Endothelial cell of umbilical vein (primary cell): ENCODE data around the gene DERL3. TPM values are rescaled to one million over a fixed set of nuclear protein-coding genes. Genes with fewer than 3 reads are reported as not detected.

Source experiments
- BruUV-seq: library from RNA; stranded (reverse); fragments of 400-500 nt; replicated peaks from 2 replicates; lab custom pipeline; 2021; lab: Mats Ljungman, UMichigan
- CTCF ChIA-PET: fragments of 300-600, 350-600 bp; sonication (Branson Sonifier 250); formaldehyde crosslinking; loops from one replicate; lab custom pipeline; 2021; ENCODE audit warnings: antibody characterized with exemption, inconsistent platforms; lab: Charles Lee
- POLR2A ChIA-PET: fragments of 300-600, 350-600 bp; sonication (Branson Sonifier 250); formaldehyde crosslinking; loops from one replicate; lab custom pipeline; 2021; ENCODE audit warnings: antibody characterized with exemption, inconsistent platforms; lab: Charles Lee
- DNase-seq: peaks from one replicate; pipeline ENCODE4 v3.0.0-alpha.2; 2011; ENCODE audit warnings: low read depth, low spot score
- FAIRE-seq: peaks from 2 replicates; lab custom pipeline; 2011; peaks lifted over from hg19 to GRCh38; lab: Jason Lieb, UNC
- H2AFZ ChIP-seq: 2 replicates; pipeline ENCODE4 v1.6.0; 2012; ENCODE audit warnings: low read depth, low read length, control low read depth, inconsistent platforms
- H3K27ac ChIP-seq: 2 replicates; pipeline ENCODE4 v1.5.1; 2011; ENCODE audit warnings: low read depth, mild to moderate bottlenecking, control low read depth, low read length, moderate library complexity; ENCODE audit not compliant: insufficient read depth
- H3K27me3 ChIP-seq, 2 experiments: 2 replicates each; pipeline versions ENCODE4 v1.6.0 to v1.6.1; 2011; ENCODE audit warnings: low read length in 2 of 2, mixed read lengths in 1 of 2; ENCODE audit not compliant: control insufficient read depth in 2 of 2, insufficient read depth in 2 of 2
- H3K36me3 ChIP-seq, 2 experiments: 2 replicates in 1 of 2; 3 replicates in 1 of 2; pipeline ENCODE4 v1.5.1; 2011; ENCODE audit warnings: low read length in 2 of 2, mild to moderate bottlenecking in 1 of 2, moderate library complexity in 1 of 2; ENCODE audit not compliant: control insufficient read depth in 2 of 2, insufficient read depth in 2 of 2; ENCODE audit errors: extremely low read depth in 1 of 2
- H3K4me1 ChIP-seq: 3 replicates; pipeline ENCODE4 v1.5.1; 2011; ENCODE audit warnings: mild to moderate bottlenecking, low read length; ENCODE audit not compliant: control insufficient read depth, insufficient read depth; ENCODE audit errors: extremely low read depth
- H3K4me2 ChIP-seq: 2 replicates; pipeline ENCODE4 v1.6.1; 2011; ENCODE audit warnings: low read length, control low read depth, mixed read lengths; ENCODE audit not compliant: insufficient read depth
- H3K4me3 ChIP-seq, 3 experiments: fragments of 200-600 bp in 1 of 3; sonication (generic), shearing (Covaris generic) in 1 of 3; replicated peaks in 1 of 3; 2 replicates each; pipeline ENCODE4 v1.5.1; 2011 to 2016; ENCODE audit warnings: control low read depth in 3 of 3, low read length in 3 of 3, mild to moderate bottlenecking in 2 of 3, inconsistent platforms in 1 of 3, low read depth in 1 of 3, moderate library complexity in 1 of 3; ENCODE audit not compliant: insufficient read depth in 1 of 3
- H3K79me2 ChIP-seq: 2 replicates; pipeline ENCODE4 v1.6.0; 2012; ENCODE audit warnings: low read length, inconsistent platforms; ENCODE audit not compliant: control insufficient read depth, insufficient read depth
- H3K9ac ChIP-seq: replicated peaks from 2 replicates; pipeline ENCODE3; 2011; ENCODE audit warnings: low read length, control low read depth; ENCODE audit not compliant: insufficient read depth; ENCODE audit errors: extremely low read depth
- H3K9me1 ChIP-seq: replicated peaks from 3 replicates; pipeline ENCODE4 v1.6.0; 2011; ENCODE audit warnings: mild to moderate bottlenecking, low read length; ENCODE audit not compliant: control insufficient read depth, insufficient read depth; ENCODE audit errors: extremely low read depth
- H3K9me3 ChIP-seq: replicated peaks from 2 replicates; pipeline ENCODE4 v1.5.1; 2012; ENCODE audit warnings: low read length, inconsistent platforms; ENCODE audit not compliant: control insufficient read depth, insufficient read depth
- H4K20me1 ChIP-seq: replicated peaks from 2 replicates; pipeline ENCODE3; 2011; ENCODE audit warnings: mild to moderate bottlenecking, low read length; ENCODE audit not compliant: control insufficient read depth, insufficient read depth; ENCODE audit errors: extremely low read depth
- CTCF ChIP-seq, 2 donors: IDR thresholded peaks; 1 replicate in 1 of 2; 2 replicates in 1 of 2; pipeline ENCODE4 v1.5.1; 2011; ENCODE audit warnings: low read length in 2 of 2, mild to moderate bottlenecking in 2 of 2, moderate library complexity in 2 of 2, control low read depth in 1 of 2, inconsistent platforms in 1 of 2, low read depth in 1 of 2; ENCODE audit not compliant: insufficient read depth in 1 of 2; ENCODE audit errors: extremely low read depth in 1 of 2
- GATA2 ChIP-seq: IDR thresholded peaks from 2 replicates; pipeline ENCODE4 v1.7.0; 2011; ENCODE audit warnings: low read depth, mild to moderate bottlenecking, moderate library complexity, mixed read lengths, low read length; ENCODE audit not compliant: insufficient read length, insufficient read depth
- JUN ChIP-seq: IDR thresholded peaks from 2 replicates; pipeline ENCODE4 v1.6.1; 2011; ENCODE audit warnings: borderline replicate concordance, low read depth; ENCODE audit not compliant: insufficient read length, insufficient read depth
- MYC ChIP-seq: IDR thresholded peaks from one replicate; pipeline ENCODE4 v1.6.1; 2011; ENCODE audit warnings: mild to moderate bottlenecking, low read depth, low read length
- POLR2A ChIP-seq: IDR thresholded peaks from 2 replicates; pipeline ENCODE4 v1.6.1; 2012; ENCODE audit warnings: low read depth, mild to moderate bottlenecking, control low read depth, low read length
- dilution Hi-C: fragments of 300-500 bp; cut with MboI; formaldehyde crosslinking; loops from one replicate; pipeline ENCODE4 v1.15.0; 2019; ENCODE audit warnings: low sequenced_read_pairs; ENCODE audit not compliant: extremely low pct_ligation_motif_present
- intact Hi-C: fragments of 100-400 bp; cut with micrococcal nuclease; formaldehyde crosslinking; loops from one replicate; pipeline ENCODE4 v1.10.0; 2022
- polyA plus RNA-seq, 4 experiments: library from polyadenylated mRNA; depleted of rRNA in 3 of 4; stranded (reverse) in 3 of 4; unstranded in 1 of 4; fragments of >200 nt; gene quantifications; 2 replicates each; pipeline versions ENCODE4 v1.2.1 to v1.2.3, GENCODE V29; 2011 to 2012; ENCODE audit warnings: missing spikeins in 1 of 4
- total RNA-seq: library from RNA; stranded (reverse); gene quantifications from 2 replicates; pipeline ENCODE4 v1.2.3, GENCODE V29; 2021

Gene DERL3
- total and polyA plus RNA-seq, 2 donors (not counting 3 experiments of a cell fraction or from before 2014, with no cell fraction given) = 3.4 to 3.8 TPM

GRCh38 chr22:23850136-23850611, 11.4 kb upstream of the DERL3 start:
- DNase-seq (no peak), FAIRE-seq (no peak)
- no TSS peak for BruUV-seq
- Histone ChIP-seq H3K4me2 (no peak overlapping the region), H3K36me3 (no peaks in the 10 kb centered on the region), H3K9ac (no peak overlapping the region), H3K9me1 (no peaks in the 10 kb centered on the region), H3K79me2 (no peaks in the 10 kb centered on the region), H3K27ac (no peak overlapping the region), H3K4me1 (peaks cover 3% of the 10 kb centered on the region), H4K20me1 (no peaks in the 10 kb centered on the region), H3K9me3 (no peaks in the 10 kb centered on the region), H3K27me3 (no peaks in the 10 kb centered on the region), H2AFZ (no peak overlapping the region), H3K4me3 (no peak overlapping the region)
- intact Hi-C loops = no loop called here
- POLR2A ChIA-PET = no interaction called here
- dilution Hi-C loops = no loop called here
- CTCF ChIA-PET = interaction anchor here (0.5 to 2.1 kb wide), 75 partner anchors 8 to 440 kb away, joined by 3 to 71 read pairs (median 5); partner anchors contain the start of genes C22orf15, CHCHD10, DERL3 and MIF
- no peak for TF ChIP-seq CTCF (IDR thresholded peaks at IDR 0.05; ENCODE audit: extremely low read depth in 1 of 2, insufficient read depth in 1 of 2, low read depth in 1 of 2, low read length in 2 of 2)
- TF ChIP-seq MYC = no peak
- no peak for TF ChIP-seq GATA2
- no peak for TF ChIP-seq JUN
- TF ChIP-seq POLR2A = no peak
